Type B pancreatic cell (in vitro differentiated cells): ENCODE measurements around the gene ADAM12. TPM values are rescaled to one million over a fixed set of nuclear protein-coding genes. Genes with fewer than 3 reads are reported as not detected.

Experiments
- DNase-seq: peaks from one replicate; pipeline ENCODE4 v3.0.0; 2021; ENCODE audit warnings: mixed read lengths; ENCODE audit not compliant: unreplicated experiment; ENCODE audit errors: extremely low spot score
- H3K27ac Mint-ChIP-seq: 2 replicates; pipeline ENCODE4 v1.8.0; 2021; ENCODE audit warnings: mild to moderate bottlenecking, mixed read lengths
- H3K27me3 Mint-ChIP-seq: 2 replicates; pipeline ENCODE4 v1.8.0; 2021; ENCODE audit warnings: mixed read lengths
- H3K36me3 Mint-ChIP-seq: 2 replicates; pipeline ENCODE4 v1.8.0; 2021; ENCODE audit warnings: mixed read lengths
- H3K4me1 Mint-ChIP-seq: one replicate; pipeline ENCODE4 v1.8.0; 2021; ENCODE audit warnings: mixed read lengths; ENCODE audit not compliant: unreplicated experiment
- H3K4me3 Mint-ChIP-seq: 2 replicates; pipeline ENCODE4 v1.8.0; 2021; ENCODE audit warnings: mild to moderate bottlenecking, mixed read lengths
- H3K9me3 Mint-ChIP-seq: 2 replicates; pipeline ENCODE4 v1.8.0; 2021; ENCODE audit warnings: mixed read lengths
- CTCF ChIP-seq: fragments of 200-600 bp; sonication (generic); conservative IDR thresholded peaks from 2 replicates; pipeline ENCODE4 v1.5.0; 2021; ENCODE audit warnings: antibody characterized with exemption, mild to moderate bottlenecking
- total RNA-seq: library from RNA; stranded (reverse); gene quantifications from 2 replicates; pipeline ENCODE4 v1.2.1, GENCODE V29; 2021; ENCODE audit warnings: low replicate concordance

The ADAM12 gene
- total RNA-seq, 1 donor from 2014 or later, result 31.6 TPM

GRCh38 chr10:126394948-126395347, 6.7 kb upstream of the ADAM12 start:
- Mint-ChIP-seq H3K4me1 (peaks cover 18% of the 10 kb centered on the region), H3K9me3 (peaks cover 14% of the 10 kb centered on the region), H3K27ac (no peak overlapping the region), H3K27me3 (peaks cover 32% of the 10 kb centered on the region), H3K4me3 (no peak overlapping the region), H3K36me3 (peaks cover 3% of the 10 kb centered on the region)
- no peak for TF ChIP-seq CTCF
- no peak for DNase-seq

- Mint-ChIP-seq H3K4me1 (peaks cover 18% of the 10 kb centered on the region), H3K9me3 (peaks cover 19% of the 10 kb centered on the region), H3K36me3 (peaks cover 3% of the 10 kb centered on the region), H3K27ac (no peak overlapping the region), H3K27me3 (peaks cover 42% of the 10 kb centered on the region), H3K4me3 (no peak overlapping the region)
- no peak for DNase-seq
- no peak for TF ChIP-seq CTCF
Observed at GRCh38 chr10:126393076-126393475, 4.8 kb upstream of the ADAM12 start.

- Mint-ChIP-seq H3K27me3 (peaks cover 44% of the 10 kb centered on the region), H3K27ac (no peak overlapping the region), H3K9me3 (peaks cover 19% of the 10 kb centered on the region), H3K4me3 (no peak overlapping the region), H3K4me1 (peaks cover 18% of the 10 kb centered on the region), H3K36me3 (peaks cover 3% of the 10 kb centered on the region)
- TF ChIP-seq CTCF, result no peak
- DNase-seq, result no peak
Observed at GRCh38 chr10:126392469-126392868, 4.2 kb upstream of the ADAM12 start.

- H3K9me3 Mint-ChIP-seq, result peaks cover 18% of the 10 kb centered on the region
- peaks cover 21% of the 10 kb centered on the region for H3K4me1 Mint-ChIP-seq
- no peak for DNase-seq
- H3K27me3 Mint-ChIP-seq, result peaks cover 48% of the 10 kb centered on the region
- H3K36me3 Mint-ChIP-seq, result peaks cover 3% of the 10 kb centered on the region
- H3K4me3 Mint-ChIP-seq, result peak overlapping the region; percentile 10
- TF ChIP-seq CTCF, result no peak
- no peak overlapping the region for H3K27ac Mint-ChIP-seq
Observed at GRCh38 chr10:126392068-126392467, 3.8 kb upstream of the ADAM12 start.

GRCh38 chr10:126391192-126391885, 3.1 kb upstream of the ADAM12 start:
- peak overlapping the region; percentile 6 for H3K27ac Mint-ChIP-seq
- no peak for TF ChIP-seq CTCF
- H3K9me3 Mint-ChIP-seq, result peaks cover 13% of the 10 kb centered on the region
- H3K4me3 Mint-ChIP-seq, result peak overlapping the region; percentile 73
- H3K36me3 Mint-ChIP-seq, result no peaks in the 10 kb centered on the region
- DNase-seq, result no peak
- H3K4me1 Mint-ChIP-seq, result peaks cover 29% of the 10 kb centered on the region
- H3K27me3 Mint-ChIP-seq, result peaks cover 50% of the 10 kb centered on the region
